IMR-90 (cell line): ENCODE measurements around the gene MRPS21. TPM values are rescaled to one million over a fixed set of nuclear protein-coding genes. Genes with fewer than 3 reads are reported as not detected.
A peak's percentile ranks its signal among the peaks of the same experiment; 100 is the strongest.

Experiments
- ATAC-seq: fragments of 200-7000 bp; cut with Tn5 transposase; 2 replicates; pipeline ENCODE4 v1.9.1; 2020; ENCODE audit warnings: low read depth, mild to moderate bottlenecking, moderate library complexity
- BruUV-seq: library from RNA; stranded (reverse); fragments of 400-500 nt; replicated peaks from 2 replicates; lab custom pipeline; 2021; lab: Mats Ljungman, UMichigan
- CTCF ChIA-PET: fragments of 300-600 bp; formaldehyde crosslinking; extraction: SDS; loops from one replicate; lab custom pipeline; 2021; ENCODE audit warnings: antibody characterized with exemption; lab: Yijun Ruan, JAX
- POLR2A ChIA-PET: fragments of 300-600 bp; sonication (Branson Sonifier 250); formaldehyde crosslinking; loops from one replicate; lab custom pipeline; 2022; ENCODE audit warnings: antibody characterized with exemption; ENCODE audit not compliant: unreplicated experiment; lab: Charles Lee
- DNase-seq: peaks from one replicate; pipeline ENCODE4 v3.0.0; 2013
- H2AFZ ChIP-seq: replicated peaks from 2 replicates; pipeline ENCODE3; 2013; ENCODE audit warnings: low read length, mild to moderate bottlenecking; ENCODE audit not compliant: poor library complexity
- H2AK5ac ChIP-seq: 2 replicates; pipeline ENCODE4 v1.6.1; 2013; ENCODE audit warnings: low read depth, low read length, inconsistent platforms
- H2AK9ac ChIP-seq: replicated peaks from 2 replicates; pipeline ENCODE3; 2013; ENCODE audit warnings: mild to moderate bottlenecking, low read depth, low read length, moderate library complexity; ENCODE audit not compliant: poor library complexity
- H2BK120ac ChIP-seq: 2 replicates; pipeline ENCODE4 v1.6.1; 2013; ENCODE audit warnings: low read depth, low read length, inconsistent platforms
- H2BK15ac ChIP-seq: 3 replicates; pipeline ENCODE4 v1.6.1; 2013; ENCODE audit warnings: low read depth, low read length, inconsistent platforms
- H2BK20ac ChIP-seq: 2 replicates; pipeline ENCODE4 v1.6.1; 2013; ENCODE audit warnings: low read depth, mild to moderate bottlenecking, inconsistent platforms, low read length, moderate library complexity
- H2BK5ac ChIP-seq: 2 replicates; pipeline ENCODE4 v1.6.1; 2013; ENCODE audit warnings: mild to moderate bottlenecking, low read depth, low read length, inconsistent platforms; ENCODE audit not compliant: poor library complexity, severe bottlenecking
- H3K14ac ChIP-seq: replicated peaks from 2 replicates; pipeline ENCODE4 v1.6.1; 2013; ENCODE audit warnings: low read depth, low read length, inconsistent platforms
- H3K18ac ChIP-seq: 2 replicates; pipeline ENCODE4 v1.6.1; 2013; ENCODE audit warnings: low read depth, low read length, control low read depth
- H3K23ac ChIP-seq: 2 replicates; pipeline ENCODE4 v1.6.1; 2013; ENCODE audit warnings: low read depth, low read length, inconsistent platforms
- H3K27ac ChIP-seq: 2 replicates; pipeline ENCODE4 v1.5.1; 2013; ENCODE audit warnings: mild to moderate bottlenecking, control low read depth, low read length; ENCODE audit not compliant: insufficient read depth
- H3K27me3 ChIP-seq: 2 replicates; pipeline ENCODE4 v1.6.1; 2013; ENCODE audit warnings: low read length; ENCODE audit not compliant: control insufficient read depth, insufficient read depth
- H3K36me3 ChIP-seq: 2 replicates; pipeline ENCODE4 v1.6.1; 2013; ENCODE audit warnings: low read length, mixed read lengths; ENCODE audit not compliant: control insufficient read depth, insufficient read depth
- H3K4ac ChIP-seq: 2 replicates; pipeline ENCODE4 v1.6.1; 2013; ENCODE audit warnings: low read depth, low read length, inconsistent platforms
- H3K4me1 ChIP-seq: 2 replicates; pipeline ENCODE4 v1.6.1; 2013; ENCODE audit warnings: low read length, mixed read lengths; ENCODE audit not compliant: control insufficient read depth, insufficient read depth
- H3K4me2 ChIP-seq: 2 replicates; pipeline ENCODE4 v1.6.1; 2013; ENCODE audit warnings: low read depth, mild to moderate bottlenecking, control low read depth, low read length, moderate library complexity
- H3K4me3 ChIP-seq: 2 replicates; pipeline ENCODE4 v1.5.1; 2013; ENCODE audit warnings: low read depth, mild to moderate bottlenecking, control low read depth, low read length, moderate library complexity; ENCODE audit not compliant: insufficient read depth
- H3K56ac ChIP-seq: 2 replicates; pipeline ENCODE4 v1.6.1; 2013; ENCODE audit warnings: low read length, inconsistent platforms; ENCODE audit not compliant: insufficient read depth; ENCODE audit errors: extremely low read depth
- H3K79me1 ChIP-seq, 2 experiments: 2 replicates each; pipeline ENCODE4 v1.6.1; 2013; ENCODE audit warnings: low read length in 2 of 2, inconsistent platforms in 1 of 2, low read depth in 1 of 2
- H3K9ac ChIP-seq: 2 replicates; pipeline ENCODE4 v1.6.1; 2013; ENCODE audit warnings: low read depth, low read length, control low read depth
- H3K9me1 ChIP-seq: 2 replicates; pipeline ENCODE4 v1.6.1; 2013; ENCODE audit warnings: low read length, inconsistent platforms; ENCODE audit not compliant: insufficient read depth
- H3K9me3 ChIP-seq: 2 replicates; pipeline ENCODE4 v1.6.1; 2013; ENCODE audit warnings: low read length; ENCODE audit not compliant: control insufficient read depth, insufficient read depth
- H4K20me1 ChIP-seq: 2 replicates; pipeline ENCODE4 v1.6.1; 2013; ENCODE audit warnings: low read length, inconsistent platforms; ENCODE audit not compliant: insufficient read depth
- H4K5ac ChIP-seq: 2 replicates; pipeline ENCODE4 v1.6.1; 2013; ENCODE audit warnings: mild to moderate bottlenecking, low read depth, low read length, control low read depth
- H4K8ac ChIP-seq, 2 experiments: 2 replicates each; pipeline ENCODE4 v1.6.1; 2013; ENCODE audit warnings: low read depth in 2 of 2, low read length in 2 of 2, control low read depth in 1 of 2, inconsistent platforms in 1 of 2
- H4K91ac ChIP-seq: 2 replicates; pipeline ENCODE4 v1.6.1; 2013; ENCODE audit warnings: low read depth, low read length, inconsistent platforms; ENCODE audit not compliant: insufficient read depth
- BHLHE40 ChIP-seq: fragments of 150-350 bp; IDR thresholded peaks from 2 replicates; pipeline ENCODE4 v1.6.1; 2016; ENCODE audit warnings: mild to moderate bottlenecking, low read depth, low read length
- CEBPB ChIP-seq: IDR thresholded peaks from 2 replicates; pipeline ENCODE4 v1.6.1; 2012; ENCODE audit warnings: low read depth, low read length, improper control_type of control experiment
- CHD1 ChIP-seq: IDR thresholded peaks from 2 replicates; pipeline ENCODE4 v1.6.1; 2012; ENCODE audit warnings: low read depth, low read length, improper control_type of control experiment
- CTCF ChIP-seq: conservative IDR thresholded peaks from 2 replicates; pipeline ENCODE4 v1.5.1; 2012; ENCODE audit warnings: mild to moderate bottlenecking, low read depth, low read length, improper control_type of control experiment
- ELK1 ChIP-seq: fragments of 150-350 bp; IDR thresholded peaks from 2 replicates; pipeline ENCODE4 v1.6.1; 2016; ENCODE audit warnings: low read depth, mild to moderate bottlenecking, low read length, moderate library complexity, borderline replicate concordance
- FOS ChIP-seq: fragments of 150-350 bp; IDR thresholded peaks from 2 replicates; pipeline ENCODE4 v1.6.1; 2016; ENCODE audit warnings: low read depth, low read length
- MAFK ChIP-seq: IDR thresholded peaks from 2 replicates; pipeline ENCODE4 v1.6.1; 2012; ENCODE audit warnings: low read depth, low read length, improper control_type of control experiment
- MAZ ChIP-seq: IDR thresholded peaks from 2 replicates; pipeline ENCODE4 v1.6.1; 2012; ENCODE audit warnings: low read depth, mild to moderate bottlenecking, low read length, improper control_type of control experiment, moderate library complexity, borderline replicate concordance
- MXI1 ChIP-seq: IDR thresholded peaks from 2 replicates; pipeline ENCODE4 v1.6.1; 2012; ENCODE audit warnings: low read depth, mild to moderate bottlenecking, low read length, moderate library complexity, borderline replicate concordance
- NFE2L2 ChIP-seq: fragments of 150-350 bp; IDR thresholded peaks from 2 replicates; pipeline ENCODE4 v1.6.1; 2016; ENCODE audit warnings: low read depth, mild to moderate bottlenecking, low read length
- POLR2A ChIP-seq: IDR thresholded peaks from 2 replicates; pipeline ENCODE4 v1.6.1; 2012; ENCODE audit warnings: mild to moderate bottlenecking, low read depth, low read length
- RAD21 ChIP-seq: IDR thresholded peaks from 2 replicates; pipeline ENCODE4 v1.6.1; 2012; ENCODE audit warnings: low read length, improper control_type of control experiment
- RCOR1 ChIP-seq: IDR thresholded peaks from 2 replicates; pipeline ENCODE4 v1.6.1; 2012; ENCODE audit warnings: mild to moderate bottlenecking, low read length, improper control_type of control experiment; ENCODE audit not compliant: insufficient replicate concordance
- RFX5 ChIP-seq: IDR thresholded peaks from 2 replicates; pipeline ENCODE4 v1.8.0; 2012; ENCODE audit warnings: low read depth, mild to moderate bottlenecking, low read length, moderate library complexity
- SMC3 ChIP-seq: fragments of 150-350 bp; IDR thresholded peaks from 2 replicates; pipeline ENCODE4 v1.6.1; 2016; ENCODE audit warnings: low read depth, mild to moderate bottlenecking, antibody characterized with exemption, low read length, moderate library complexity
- WGBS, 2 experiments: methylation state at CpG; one replicate each; pipeline versions ENCODE4 v1.1.5 to v1.1.7; 2013; ENCODE audit warnings: missing lambda C conversion rate in 2 of 2; ENCODE audit not compliant: insufficient read length in 1 of 2; ENCODE audit errors: extremely low coverage in 2 of 2; 5-methylcytosine and 5-hydroxymethylcytosine counted together
- dilution Hi-C: fragments of 300-500 bp; cut with HindIII; formaldehyde crosslinking; loops from one replicate; pipeline ENCODE4 v1.14.3; 2018; ENCODE audit warnings: low sequenced_read_pairs; ENCODE audit not compliant: unreplicated experiment
- in situ Hi-C: fragments of 300-500 bp; cut with MboI; formaldehyde crosslinking; loops from 3 replicates; pipeline ENCODE4 v1.14.3; 2019; ENCODE audit warnings: low sequenced_read_pairs, inconsistent platforms, mixed read lengths
- intact Hi-C: fragments of 100-400 bp; cut with micrococcal nuclease; formaldehyde crosslinking; loops from 2 replicates; pipeline ENCODE4 v1.10.0; 2022
- polyA plus RNA-seq, 3 experiments: library from polyadenylated mRNA; depleted of rRNA; stranded (reverse); fragments of >200 nt; gene quantifications; 2 replicates each; pipeline ENCODE4 v1.2.3, GENCODE V29; 2012; ENCODE audit warnings: low replicate concordance in 1 of 3
- total RNA-seq: library from RNA; depleted of rRNA; stranded (reverse); fragments of >200 nt; gene quantifications from 2 replicates; pipeline ENCODE4 v1.2.3, GENCODE V29; 2012
- TF ChIP-seq, protein P1 (sequence below): fragments of 150-350 bp; IDR thresholded peaks from 2 replicates; pipeline ENCODE4 v1.6.1; 2017; ENCODE audit warnings: mild to moderate bottlenecking, antibody characterized with exemption, low read length, low read depth

The MRPS21 gene
- total and polyA plus RNA-seq, 2 of the 4 experiments (the other 2 are of a cell fraction), result 52.3 to 74.6 TPM

GRCh38 chr1:150321826-150322166, 28.1 kb downstream of the MRPS21 start:
- Histone ChIP-seq H2BK5ac (peak overlapping the region; percentile 90), H3K56ac (peak overlapping the region; percentile 90), H2BK20ac (no peak overlapping the region), H3K9me1 (no peaks in the 10 kb centered on the region), H3K27ac (peak overlapping the region; percentile 95), H2BK15ac (no peak overlapping the region), H3K36me3 (peaks cover 11% of the 10 kb centered on the region), H2BK120ac (no peak overlapping the region), H3K4ac (peak overlapping the region; percentile 90), H3K4me2 (peak overlapping the region; percentile 98), H3K9me3 (no peaks in the 10 kb centered on the region), H4K20me1 (peaks cover 3% of the 10 kb centered on the region; the same call in 1 of the 2 replicates), H4K8ac (peak overlapping the region; percentile 92 to 97), H3K27me3 (no peaks in the 10 kb centered on the region), H3K79me1 (peaks cover 14 to 17% of the 10 kb centered on the region in 2 experiments), H3K14ac (peak overlapping the region; percentile 89), H3K18ac (no peak overlapping the region), H4K5ac (peak overlapping the region; percentile 95), H2AK5ac (peak overlapping the region; percentile 84), H3K23ac (peak overlapping the region; percentile 19; the same call in 1 of the 2 replicates), H2AFZ (peak overlapping the region; percentile 98), H3K4me1 (no peaks in the 10 kb centered on the region), H3K4me3 (peak overlapping the region; percentile 98), H2AK9ac (peak overlapping the region; percentile 97), H3K9ac (peak overlapping the region; percentile 97), H4K91ac (peak overlapping the region; percentile 93; the same call in 1 of the 2 replicates)
- ATAC-seq (no peak; the same call in 1 of the 2 replicates), DNase-seq (no peak)
- dilution Hi-C loops, result no loop called here
- ChIA-PET CTCF (no interaction called here), POLR2A (interaction anchor here (0.6 kb wide), 1 partner anchor 153 kb away, joined by 5 read pairs; no protein-coding TSS in a partner anchor)
- in situ Hi-C loops, result no loop called here
- TF ChIP-seq FOS (no peak), MXI1 (no peak), SMC3 (no peak), POLR2A (no peak), CHD1 (no peak), RAD21 (no peak), BHLHE40 (no peak), CTCF (no peak), NFE2L2 (no peak), CEBPB (no peak), MAZ (no peak), MAFK (no peak), RFX5 (no peak), RCOR1 (no peak), ELK1 (no peak)
- TF ChIP-seq, protein P1, sequence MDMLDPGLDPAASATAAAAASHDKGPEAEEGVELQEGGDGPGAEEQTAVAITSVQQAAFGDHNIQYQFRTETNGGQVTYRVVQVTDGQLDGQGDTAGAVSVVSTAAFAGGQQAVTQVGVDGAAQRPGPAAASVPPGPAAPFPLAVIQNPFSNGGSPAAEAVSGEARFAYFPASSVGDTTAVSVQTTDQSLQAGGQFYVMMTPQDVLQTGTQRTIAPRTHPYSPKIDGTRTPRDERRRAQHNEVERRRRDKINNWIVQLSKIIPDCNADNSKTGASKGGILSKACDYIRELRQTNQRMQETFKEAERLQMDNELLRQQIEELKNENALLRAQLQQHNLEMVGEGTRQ, result no peak
- BruUV-seq, result no TSS peak
- intact Hi-C loops, result loop anchor here (2.0 to 5.0 kb wide), 2 partner anchors 67 to 196 kb away; partner anchors contain the start of gene FALEC
- WGBS, 2 experiments, result no CpG with 5 or more reads among the region's 9 CpGs
